Esophagus squamous epithelium (tissue), 4 donors: ENCODE measurements around the gene POLRMT.

Experiments used
- CTCF ChIP-seq, 6 experiments: fragments of 450-650 bp in 4 of 6; fragments of 200-600 bp in 2 of 6; sonication (generic) in 2 of 6; IDR thresholded peaks; one replicate each; pipeline ENCODE4 v1.5.1; 2016 to 2019; ENCODE audit warnings: antibody characterized with exemption in 6 of 6, mild to moderate bottlenecking in 4 of 6, moderate library complexity in 4 of 6
- POLR2A ChIP-seq, 4 donors: fragments of 450-650 bp; IDR thresholded peaks; one replicate each; pipeline ENCODE4 v1.6.1; 2017; ENCODE audit warnings: antibody characterized with exemption in 4 of 4, mild to moderate bottlenecking in 4 of 4, moderate library complexity in 3 of 4

- TF ChIP-seq CTCF (IDR thresholded peaks at IDR 0.05) (no peak), POLR2A (IDR thresholded peaks at IDR 0.05) (no peak)
These were observed 20.4 kb downstream of the POLRMT start for GRCh38 chr19:612941-613340.
